OCI-LY7 (cell line): ENCODE results near the gene TUFM.

Source experiments
- CTCF ChIP-seq: fragments of 200-600 bp; sonication (generic); conservative IDR thresholded peaks from 2 replicates; pipeline ENCODE4 v1.5.1; 2014; ENCODE audit warnings: mild to moderate bottlenecking, antibody characterized with exemption, low read length, moderate library complexity, mixed read lengths
- EZH2phosphoT487 ChIP-seq: fragments of 200-600 bp; sonication (generic); IDR thresholded peaks from 2 replicates; pipeline ENCODE4 v1.6.1; 2018; ENCODE audit warnings: low read depth, borderline replicate concordance, mild to moderate bottlenecking, mixed run types, antibody characterized with exemption, low read length, moderate library complexity, mixed read lengths

- TF ChIP-seq CTCF (no peak), EZH2phosphoT487 (no peak)
Observed at GRCh38 chr16:28837672-28838557, 8.2 kb downstream of the TUFM start.
